Suprapubic skin (tissue), 4 donors: ENCODE results near the gene FOXK1.

Experiments
- EP300 ChIP-seq: sonication (generic); formaldehyde crosslinking; IDR thresholded peaks from one replicate; pipeline ENCODE4 v1.6.1; 2017; ENCODE audit warnings: antibody characterized with exemption
- POLR2A ChIP-seq, 2 donors: fragments of 450-650 bp; IDR thresholded peaks; one replicate each; pipeline ENCODE4 v1.6.1; 2017; ENCODE audit warnings: antibody characterized with exemption in 2 of 2, mild to moderate bottlenecking in 2 of 2, moderate library complexity in 2 of 2
- POLR2AphosphoS5 ChIP-seq, 3 donors: sonication (generic); formaldehyde crosslinking; IDR thresholded peaks; one replicate each; pipeline ENCODE4 v1.6.1; 2017; ENCODE audit warnings: antibody characterized with exemption in 3 of 3
- TF ChIP-seq, protein P1 (sequence below), 2 donors: fragments of 200-600 bp in 1 of 2; fragments of 450-650 bp in 1 of 2; sonication (generic) in 1 of 2; IDR thresholded peaks; one replicate each; pipeline ENCODE4 v1.5.1; 2016 to 2019; ENCODE audit warnings: antibody characterized with exemption in 2 of 2, mild to moderate bottlenecking in 1 of 2, moderate library complexity in 1 of 2

DNA sequence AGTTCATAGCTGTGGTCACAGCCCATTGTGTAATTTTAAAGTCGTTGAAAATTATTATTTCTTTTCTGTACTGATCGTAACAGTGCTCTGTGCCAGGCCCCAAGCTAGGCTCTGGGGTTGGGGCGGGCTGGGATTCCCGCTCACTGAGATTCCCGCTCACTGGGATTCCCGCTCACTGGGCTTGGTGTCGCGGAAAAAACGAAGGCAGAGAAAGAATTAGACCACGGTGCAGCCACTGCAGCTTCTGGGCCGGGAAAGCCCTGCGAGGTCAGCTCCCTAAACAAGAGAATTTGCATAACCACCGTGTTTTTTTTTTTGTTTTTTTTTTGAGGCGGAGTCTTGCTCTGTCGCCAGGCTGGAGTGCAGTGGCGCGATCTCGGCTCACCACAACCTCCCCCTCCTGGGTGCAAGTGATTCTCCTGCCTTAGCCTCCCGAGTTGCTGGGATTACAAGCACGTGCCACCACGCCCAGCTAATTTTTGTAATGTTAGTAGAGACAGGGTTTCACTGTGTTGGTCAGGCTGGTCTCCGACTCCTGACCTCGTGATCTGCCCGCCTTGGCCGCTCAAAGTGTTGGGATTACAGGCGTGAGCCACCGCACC is 31.2 kb downstream of the FOXK1 start:
- TF ChIP-seq, protein P1, sequence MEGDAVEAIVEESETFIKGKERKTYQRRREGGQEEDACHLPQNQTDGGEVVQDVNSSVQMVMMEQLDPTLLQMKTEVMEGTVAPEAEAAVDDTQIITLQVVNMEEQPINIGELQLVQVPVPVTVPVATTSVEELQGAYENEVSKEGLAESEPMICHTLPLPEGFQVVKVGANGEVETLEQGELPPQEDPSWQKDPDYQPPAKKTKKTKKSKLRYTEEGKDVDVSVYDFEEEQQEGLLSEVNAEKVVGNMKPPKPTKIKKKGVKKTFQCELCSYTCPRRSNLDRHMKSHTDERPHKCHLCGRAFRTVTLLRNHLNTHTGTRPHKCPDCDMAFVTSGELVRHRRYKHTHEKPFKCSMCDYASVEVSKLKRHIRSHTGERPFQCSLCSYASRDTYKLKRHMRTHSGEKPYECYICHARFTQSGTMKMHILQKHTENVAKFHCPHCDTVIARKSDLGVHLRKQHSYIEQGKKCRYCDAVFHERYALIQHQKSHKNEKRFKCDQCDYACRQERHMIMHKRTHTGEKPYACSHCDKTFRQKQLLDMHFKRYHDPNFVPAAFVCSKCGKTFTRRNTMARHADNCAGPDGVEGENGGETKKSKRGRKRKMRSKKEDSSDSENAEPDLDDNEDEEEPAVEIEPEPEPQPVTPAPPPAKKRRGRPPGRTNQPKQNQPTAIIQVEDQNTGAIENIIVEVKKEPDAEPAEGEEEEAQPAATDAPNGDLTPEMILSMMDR (IDR thresholded peaks at IDR 0.05): no peak
- no peak for TF ChIP-seq EP300
- TF ChIP-seq POLR2AphosphoS5 (IDR thresholded peaks at IDR 0.05): no peak
- no peak for TF ChIP-seq POLR2A (IDR thresholded peaks at IDR 0.05)
